ENCODE data around the gene TSR3. TPM values are rescaled to one million over a fixed set of nuclear protein-coding genes. Genes with fewer than 3 reads are reported as not detected.
"Not testable (repeated sequence)": the region's sequence is repeated elsewhere in the genome, so short reads cannot be mapped to it uniquely, and the experiment has no call there.

The TSR3 gene
- total RNA-seq, 1 donor from 2014 or later = 67.3 TPM

- no peak for DNase-seq (ENCODE audit: low read depth in 2 of 2)
These were observed 12.6 kb downstream of the TSR3 start for GRCh38 chr16:1338855-1339675.

GRCh38 chr16:1338119-1338730 lies 13.5 kb downstream of the TSR3 start:
- DNase-seq (ENCODE audit: low read depth in 2 of 2) = peak in 1 of 2 donors; percentile 56

GRCh38 chr16:1337486-1337885 lies 14.2 kb downstream of the TSR3 start:
- peak in 1 of 2 donors; percentile 20 for DNase-seq (ENCODE audit: low read depth in 2 of 2)

- no peak for DNase-seq (ENCODE audit: low read depth in 2 of 2)
These were observed 15.1 kb downstream of the TSR3 start for GRCh38 chr16:1336619-1337018.

GRCh38 chr16:1335996-1336395 lies 15.7 kb downstream of the TSR3 start:
- no peak for DNase-seq (ENCODE audit: low read depth in 2 of 2)

GRCh38 chr16:1335211-1335971 lies 16.3 kb downstream of the TSR3 start:
- no peak for DNase-seq (ENCODE audit: low read depth in 2 of 2)

- DNase-seq (ENCODE audit: low read depth in 2 of 2) = no peak
These were observed 16.9 kb downstream of the TSR3 start for GRCh38 chr16:1334739-1335138.

- DNase-seq (ENCODE audit: low read depth in 2 of 2) = no peak
These were observed 17.6 kb downstream of the TSR3 start for GRCh38 chr16:1333854-1334700.

- peak; percentile 36 to 62 for DNase-seq (ENCODE audit: low read depth in 2 of 2)
These were observed 18.4 kb downstream of the TSR3 start, which contains the start of gene BAIAP3 for GRCh38 chr16:1333149-1333812. Gene BAIAP3 (plus strand): TSS chr16:1333645. CDS start chr16:1338550, 4,905 bp downstream.

GRCh38 chr16:1332618-1333148 lies 19.0 kb downstream of the TSR3 start:
- no peak for DNase-seq (ENCODE audit: low read depth in 2 of 2)

GRCh38 chr16:1331712-1332617 lies 19.7 kb downstream of the TSR3 start:
- DNase-seq (ENCODE audit: low read depth in 2 of 2) = peak; percentile 62 to 91

GRCh38 chr16:1330931-1331711 lies 20.6 kb downstream of the TSR3 start:
- DNase-seq (ENCODE audit: low read depth in 2 of 2) = no peak

- DNase-seq (ENCODE audit: low read depth in 2 of 2) = no peak
These were observed 21.3 kb downstream of the TSR3 start for GRCh38 chr16:1330260-1330914.

GRCh38 chr16:1328961-1329360 lies 22.7 kb downstream of the TSR3 start:
- not testable (repeated sequence) for DNase-seq (ENCODE audit: low read depth in 2 of 2)

GRCh38 chr16:1328136-1328535 lies 23.5 kb downstream of the TSR3 start:
- DNase-seq (ENCODE audit: low read depth in 2 of 2) = not testable (repeated sequence)

GRCh38 chr16:1327619-1327947 lies 24.1 kb downstream of the TSR3 start:
- DNase-seq (ENCODE audit: low read depth in 2 of 2) = no peak

GRCh38 chr16:1326946-1327618 lies 24.6 kb downstream of the TSR3 start:
- no peak for DNase-seq (ENCODE audit: low read depth in 2 of 2)

GRCh38 chr16:1326391-1326790 lies 25.3 kb downstream of the TSR3 start:
- DNase-seq (ENCODE audit: low read depth in 2 of 2) = no peak
